LNCAP (cell line): ENCODE data around the gene IRF1.

Experiments
- CTCF ChIP-seq: fragments of 450-650 bp; IDR thresholded peaks from 2 replicates; pipeline ENCODE4 v1.5.1; 2017; ENCODE audit warnings: mild to moderate bottlenecking

The IRF1 gene

GRCh38 chr5:132480546-132480892 lies 10.1 kb downstream of the IRF1 start:
- no peak for TF ChIP-seq CTCF

- TF ChIP-seq CTCF, result no peak
Observed at GRCh38 chr5:132480042-132480441, 10.5 kb downstream of the IRF1 start.

- no peak for TF ChIP-seq CTCF
Observed at GRCh38 chr5:132479111-132479951, 11.2 kb downstream of the IRF1 start.

GRCh38 chr5:132478366-132478871 lies 12.2 kb downstream of the IRF1 start:
- no peak for TF ChIP-seq CTCF

GRCh38 chr5:132477784-132478365 lies 12.7 kb downstream of the IRF1 start:
- TF ChIP-seq CTCF, result no peak

- no peak for TF ChIP-seq CTCF
Observed at GRCh38 chr5:132476876-132477781, 13.4 kb downstream of the IRF1 start.
